Measurements from ENCODE around the gene RUNX1. TPM values are rescaled to one million over a fixed set of nuclear protein-coding genes. Genes with fewer than 3 reads are reported as not detected.

The RUNX1 gene
- total and polyA plus RNA-seq, 10 donors: 4.8 to 70.0 (median 43.6) TPM

DNA sequence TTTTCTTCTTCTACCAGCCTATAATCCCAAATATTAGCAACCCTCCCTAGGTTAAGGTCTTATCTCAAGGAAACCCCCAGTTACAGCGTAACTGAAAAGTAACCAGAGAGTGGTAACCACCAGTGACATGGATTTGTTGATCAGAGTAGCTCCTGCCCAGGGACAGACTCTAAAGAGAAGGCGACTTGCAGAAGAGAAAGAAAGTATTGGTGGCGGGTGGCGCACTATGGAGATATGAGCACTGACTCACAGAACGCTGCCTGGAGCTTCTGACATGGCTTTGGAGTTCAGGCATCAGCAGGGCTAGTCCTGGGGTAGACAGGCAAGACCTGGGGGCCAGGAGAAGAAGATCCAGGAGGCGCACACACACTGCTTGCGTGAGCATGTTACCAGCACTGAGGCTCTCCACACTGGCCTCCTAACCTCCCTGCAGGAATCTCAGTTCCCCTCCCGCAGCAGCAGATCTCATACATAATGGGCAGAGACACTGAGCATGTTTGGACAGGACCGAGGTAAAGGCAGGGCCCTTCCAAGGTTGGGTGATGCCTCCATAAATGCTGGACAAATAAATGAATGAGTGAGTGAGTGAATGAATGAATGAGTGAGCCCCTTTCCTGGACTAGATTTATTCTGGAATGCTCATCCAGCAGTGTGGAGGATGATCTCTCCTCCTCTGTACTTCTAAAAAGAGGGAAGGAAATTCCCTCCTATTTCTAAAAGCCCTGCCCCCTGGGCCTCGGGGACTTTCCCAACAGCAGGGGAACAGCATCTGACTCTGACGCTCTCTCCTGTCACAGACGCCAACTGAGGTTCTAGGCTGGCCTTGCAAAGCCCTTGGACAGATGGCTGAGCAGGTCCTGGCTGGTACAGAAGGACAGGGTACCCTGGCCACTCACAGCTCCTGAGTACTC is 204.8 kb downstream of the RUNX1 start:
- no peak for TF ChIP-seq POLR2A (IDR thresholded peaks at IDR 0.05)
- TF ChIP-seq POLR2AphosphoS5 (IDR thresholded peaks at IDR 0.05): peak in 2 of 3 donors; percentile 47 to 69
- Histone ChIP-seq H3K36me3 (peaks cover 0 to 68% (median 10%) of the 10 kb centered on the region in 6 donors), H3K27ac (peak overlapping the region in 5 of 8 donors; percentile 0 to 63 (median 53)), H3K27me3 (replicated peaks in 1 of 7) (no peaks in the 10 kb centered on the region), H3K4me3 (no peak overlapping the region), H3K4me1 (peaks cover 25 to 69% (median 41%) of the 10 kb centered on the region in 6 donors), H3K9me3 (no peaks in the 10 kb centered on the region)
- 69 to 77% (median 73%) methylated on average over 12 of the region's 12 CpGs for WGBS, 5 donors
- intact Hi-C loops (cut with DNase I; ENCODE audit: low total_unique reads): no loop called here
- no peak for DNase-seq

DNA sequence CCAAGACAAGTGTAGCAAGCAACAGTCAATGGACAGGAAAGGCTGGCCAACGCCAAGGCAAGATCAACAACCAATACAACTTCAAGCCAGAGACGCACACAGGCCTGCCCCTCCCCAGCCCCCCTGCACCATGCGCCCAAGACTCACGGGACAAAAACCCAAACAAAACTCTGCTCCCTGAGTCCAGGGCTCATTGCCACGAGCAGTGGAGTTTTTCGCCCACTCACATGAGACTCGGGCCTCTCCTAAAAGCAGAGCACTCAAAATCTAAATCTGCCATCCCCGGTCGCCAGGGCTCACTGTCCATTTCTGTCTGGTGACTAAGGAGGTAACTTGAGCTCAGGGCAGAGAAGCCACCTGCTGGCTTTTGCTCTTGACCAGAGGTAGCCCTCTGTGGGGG is 205.5 kb downstream of the RUNX1 start:
- Histone ChIP-seq H3K4me3 (no peak overlapping the region), H3K27me3 (replicated peaks in 1 of 7) (no peaks in the 10 kb centered on the region), H3K36me3 (peaks cover 0 to 70% (median 10%) of the 10 kb centered on the region in 6 donors), H3K27ac (peak overlapping the region in 2 of 8 donors; percentile 53 to 63), H3K9me3 (no peaks in the 10 kb centered on the region), H3K4me1 (peaks cover 25 to 76% (median 42%) of the 10 kb centered on the region in 6 donors)
- TF ChIP-seq POLR2A (IDR thresholded peaks at IDR 0.05) (no peak), POLR2AphosphoS5 (IDR thresholded peaks at IDR 0.05) (no peak)
- TF ChIP-seq, protein P1, sequence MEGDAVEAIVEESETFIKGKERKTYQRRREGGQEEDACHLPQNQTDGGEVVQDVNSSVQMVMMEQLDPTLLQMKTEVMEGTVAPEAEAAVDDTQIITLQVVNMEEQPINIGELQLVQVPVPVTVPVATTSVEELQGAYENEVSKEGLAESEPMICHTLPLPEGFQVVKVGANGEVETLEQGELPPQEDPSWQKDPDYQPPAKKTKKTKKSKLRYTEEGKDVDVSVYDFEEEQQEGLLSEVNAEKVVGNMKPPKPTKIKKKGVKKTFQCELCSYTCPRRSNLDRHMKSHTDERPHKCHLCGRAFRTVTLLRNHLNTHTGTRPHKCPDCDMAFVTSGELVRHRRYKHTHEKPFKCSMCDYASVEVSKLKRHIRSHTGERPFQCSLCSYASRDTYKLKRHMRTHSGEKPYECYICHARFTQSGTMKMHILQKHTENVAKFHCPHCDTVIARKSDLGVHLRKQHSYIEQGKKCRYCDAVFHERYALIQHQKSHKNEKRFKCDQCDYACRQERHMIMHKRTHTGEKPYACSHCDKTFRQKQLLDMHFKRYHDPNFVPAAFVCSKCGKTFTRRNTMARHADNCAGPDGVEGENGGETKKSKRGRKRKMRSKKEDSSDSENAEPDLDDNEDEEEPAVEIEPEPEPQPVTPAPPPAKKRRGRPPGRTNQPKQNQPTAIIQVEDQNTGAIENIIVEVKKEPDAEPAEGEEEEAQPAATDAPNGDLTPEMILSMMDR (IDR thresholded peaks at IDR 0.05 in 8 of 11, conservative IDR thresholded peaks at IDR 0.05 in 3 of 11): no peak
- DNase-seq: no peak
- 81 to 89% (median 86%) methylated on average over 3 to 9 of the region's 9 CpGs for WGBS, 5 donors
- intact Hi-C loops (cut with DNase I; ENCODE audit: low total_unique reads): no loop called here

DNA sequence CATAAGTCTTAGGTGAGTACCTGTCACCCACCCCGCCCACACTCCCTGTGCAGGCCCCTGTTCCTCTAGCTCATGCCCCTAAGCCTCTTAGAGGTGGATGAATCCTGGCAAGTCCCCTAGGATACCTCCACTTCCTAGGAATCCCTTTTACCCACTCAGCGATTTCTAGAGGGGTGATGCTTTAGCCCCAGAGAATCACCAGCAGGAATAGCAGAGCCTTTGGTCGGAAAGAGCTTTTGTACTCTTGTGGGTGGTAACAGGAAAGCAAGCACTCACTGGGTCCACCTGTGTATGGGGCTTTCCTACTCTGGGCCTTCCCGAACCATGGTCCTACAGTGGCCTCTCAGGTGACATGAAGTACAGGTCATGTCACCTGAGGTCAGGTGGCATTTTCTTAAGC is 207.9 kb downstream of the RUNX1 start:
- Histone ChIP-seq H3K36me3 (peaks cover 0 to 83% (median 13%) of the 10 kb centered on the region in 6 donors), H3K4me1 (peaks cover 19 to 78% (median 39%) of the 10 kb centered on the region in 6 donors), H3K9me3 (no peaks in the 10 kb centered on the region), H3K27ac (no peak overlapping the region), H3K27me3 (replicated peaks in 1 of 7) (no peaks in the 10 kb centered on the region), H3K4me3 (no peak overlapping the region)
- intact Hi-C loops (cut with DNase I; ENCODE audit: low total_unique reads): no loop called here
- DNase-seq: no peak
- 66 to 98% (median 97%) methylated on average over 4 of the region's 4 CpGs for WGBS, 5 donors
- TF ChIP-seq POLR2AphosphoS5 (IDR thresholded peaks at IDR 0.05) (no peak), POLR2A (IDR thresholded peaks at IDR 0.05) (no peak)
- TF ChIP-seq, protein P1 (IDR thresholded peaks at IDR 0.05 in 8 of 11, conservative IDR thresholded peaks at IDR 0.05 in 3 of 11): no peak

DNA sequence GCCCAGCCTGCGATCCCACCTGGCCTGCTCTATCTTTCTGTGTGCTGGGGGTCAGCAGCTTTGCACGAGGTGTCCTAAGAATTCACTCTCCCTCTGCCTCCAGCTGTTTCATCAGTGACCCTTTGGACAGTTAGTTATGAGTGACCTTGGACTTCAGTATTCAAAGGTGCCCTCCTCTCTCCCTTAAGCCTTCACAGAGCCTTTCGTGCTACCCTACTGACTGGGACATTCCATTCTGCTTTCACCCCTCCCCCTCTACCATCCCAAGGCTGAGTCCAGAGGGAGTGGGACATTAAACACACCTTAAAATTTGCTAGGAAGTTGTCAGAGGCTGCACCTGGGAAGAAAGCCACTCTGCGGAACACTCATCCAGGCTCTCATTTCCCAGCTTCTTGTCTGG is 208.4 kb downstream of the RUNX1 start:
- intact Hi-C loops (cut with DNase I; ENCODE audit: low total_unique reads): no loop called here
- peaks cover 14 to 78% (median 37%) of the 10 kb centered on the region in 6 donors for H3K4me1 ChIP-seq
- H3K9me3 ChIP-seq: no peaks in the 10 kb centered on the region
- no peak overlapping the region for H3K27ac ChIP-seq
- H3K4me3 ChIP-seq: no peak overlapping the region
- DNase-seq: no peak
- no peaks in the 10 kb centered on the region for H3K27me3 ChIP-seq (replicated peaks in 1 of 7)
- WGBS, 5 donors: 90 to 98% (median 96%) methylated on average over 4 of the region's 4 CpGs
- peaks cover 0 to 84% (median 15%) of the 10 kb centered on the region in 6 donors for H3K36me3 ChIP-seq
- TF ChIP-seq POLR2AphosphoS5 (IDR thresholded peaks at IDR 0.05): no peak
- TF ChIP-seq POLR2A (IDR thresholded peaks at IDR 0.05): no peak
- TF ChIP-seq, protein P1 (IDR thresholded peaks at IDR 0.05 in 8 of 11, conservative IDR thresholded peaks at IDR 0.05 in 3 of 11): no peak

All from spleen (tissue), 11 donors.